HepG2 (cell line): Measurements from ENCODE around the gene SBDS. TPM values are rescaled to one million over a fixed set of nuclear protein-coding genes. Genes with fewer than 3 reads are reported as not detected.
A peak's percentile ranks its signal among the peaks of the same experiment; 100 is the strongest.
"Not testable (repeated sequence)": the region's sequence is repeated elsewhere in the genome, so short reads cannot be mapped to it uniquely, and the experiment has no call there.

ENCODE experiments used
- ATAC-seq: fragments of 200-7000 bp; cut with Tn5 transposase; 3 replicates; pipeline ENCODE4 v1.9.1; 2020; ENCODE audit warnings: mild to moderate bottlenecking, moderate library complexity
- BruUV-seq: library from RNA; stranded (reverse); fragments of 400-500 nt; replicated peaks from 2 replicates; lab custom pipeline; 2021; lab: Mats Ljungman, UMichigan
- CTCF ChIA-PET: fragments of 300-600 bp; formaldehyde crosslinking; extraction: SDS; loops from one replicate; lab custom pipeline; 2021; ENCODE audit warnings: low total read pairs, inconsistent platforms, low intra/inter-chr PET ratio; lab: Yijun Ruan, JAX
- POLR2A ChIA-PET: fragments of 350-600 bp; sonication (Branson Sonifier 250); formaldehyde crosslinking; loops from one replicate; lab custom pipeline; 2020; ENCODE audit warnings: antibody characterized with exemption, inconsistent platforms; lab: Yijun Ruan, JAX
- DNase-seq: peaks from one replicate; pipeline ENCODE4 v3.0.0-alpha.2; 2015; ENCODE audit warnings: low spot score
- FAIRE-seq: peaks from 3 replicates; lab custom pipeline; 2011; peaks lifted over from hg19 to GRCh38; lab: Jason Lieb, UNC
- H2AFZ ChIP-seq: one replicate; pipeline ENCODE4 v1.6.1; 2011; ENCODE audit warnings: low read length, inconsistent platforms
- H3K27ac ChIP-seq: fragments of 300-600 bp; 3 replicates; pipeline ENCODE4 v1.8.0; 2011; ENCODE audit warnings: mixed run types, mild to moderate bottlenecking, mixed read lengths, low read length, inconsistent platforms; ENCODE audit not compliant: insufficient read depth; ENCODE audit errors: extremely low read length
- H3K27me3 ChIP-seq, 2 experiments: fragments of 200-600 bp in 1 of 2; 2 replicates in 1 of 2; 3 replicates in 1 of 2; pipeline versions ENCODE4 v1.6.0 to v1.8.0; 2011; ENCODE audit warnings: low read length in 2 of 2, mild to moderate bottlenecking in 2 of 2, moderate library complexity in 2 of 2, inconsistent platforms in 1 of 2; ENCODE audit not compliant: insufficient read depth in 2 of 2, control insufficient read depth in 1 of 2
- H3K36me3 ChIP-seq, 2 experiments: fragments of 200-600 bp in 1 of 2; replicated peaks in 1 of 2; 2 replicates in 1 of 2; 3 replicates in 1 of 2; pipeline versions ENCODE4 v1.5.1 to v1.8.0; 2011; ENCODE audit warnings: low read length in 2 of 2, inconsistent platforms in 1 of 2; ENCODE audit not compliant: insufficient read depth in 2 of 2, control insufficient read depth in 1 of 2
- H3K4me1 ChIP-seq: 2 replicates; pipeline ENCODE4 v1.5.1; 2012; ENCODE audit warnings: low read length, inconsistent platforms; ENCODE audit not compliant: insufficient read depth
- H3K4me2 ChIP-seq: 2 replicates; pipeline ENCODE4 v1.6.0; 2011; ENCODE audit warnings: low read depth, low read length, inconsistent platforms
- H3K4me3 ChIP-seq, 3 experiments: fragments of 200-600 bp in 1 of 3; sonication (generic), shearing (Covaris generic) in 1 of 3; replicated peaks in 1 of 3; 2 replicates each; pipeline ENCODE4 v1.5.1; 2011 to 2016; ENCODE audit warnings: low read length in 3 of 3, inconsistent platforms in 2 of 3, low read depth in 2 of 3, mild to moderate bottlenecking in 2 of 3, control low read depth in 1 of 3, mixed read lengths in 1 of 3; ENCODE audit not compliant: insufficient read depth in 1 of 3
- H3K79me2 ChIP-seq: one replicate; pipeline ENCODE4 v1.6.1; 2011; ENCODE audit warnings: low read length, inconsistent platforms; ENCODE audit not compliant: insufficient read depth
- H3K9ac ChIP-seq: 2 replicates; pipeline ENCODE4 v1.6.0; 2011; ENCODE audit warnings: mild to moderate bottlenecking, low read depth, low read length, inconsistent platforms; ENCODE audit not compliant: insufficient read depth
- H3K9me3 ChIP-seq: 2 replicates; pipeline ENCODE4 v1.5.1; 2012; ENCODE audit warnings: mild to moderate bottlenecking, low read length
- H4K20me1 ChIP-seq: 2 replicates; pipeline ENCODE4 v1.6.0; 2011; ENCODE audit warnings: inconsistent platforms, mild to moderate bottlenecking, low read length, moderate library complexity; ENCODE audit not compliant: insufficient read depth
- ATF4 ChIP-seq, 2 experiments: fragments of 450-650 bp in 1 of 2; sonication (generic) in 1 of 2; formaldehyde crosslinking; IDR thresholded peaks; 2 replicates each; pipeline versions ENCODE4 v1.5.0 to v1.8.0; 2020 to 2022; ENCODE audit warnings: mild to moderate bottlenecking in 1 of 2, missing genetic modification reagents in 1 of 2
- ATF7 ChIP-seq, 2 experiments: fragments of 450-650 bp in 1 of 2; sonication (generic) in 1 of 2; formaldehyde crosslinking in 1 of 2; IDR thresholded peaks; 2 replicates each; pipeline versions ENCODE4 v1.4.0 to v1.6.1; 2016 to 2020; ENCODE audit warnings: antibody characterized with exemption in 1 of 2, mild to moderate bottlenecking in 1 of 2, missing genetic modification reagents in 1 of 2
- CREB1 ChIP-seq, 2 experiments: fragments of 450-650 bp in 1 of 2; IDR thresholded peaks; 2 replicates each; pipeline ENCODE4 v1.6.1; 2016 to 2017; ENCODE audit warnings: control low read depth in 1 of 2, mild to moderate bottlenecking in 1 of 2, missing compliant biosample characterization in 1 of 2, missing genetic modification characterization in 1 of 2
- CREM ChIP-seq, 2 experiments: sonication (generic) in 1 of 2; formaldehyde crosslinking in 1 of 2; IDR thresholded peaks; 2 replicates each; pipeline versions ENCODE4 v1.4.0 to v1.6.1; 2016 to 2020; ENCODE audit warnings: antibody characterized with exemption in 1 of 2, mild to moderate bottlenecking in 1 of 2, missing genetic modification reagents in 1 of 2
- GATAD2A ChIP-seq: IDR thresholded peaks from 2 replicates; pipeline ENCODE4 v1.6.1; 2016
- GZF1 ChIP-seq: sonication (generic); formaldehyde crosslinking; IDR thresholded peaks from 2 replicates; pipeline ENCODE4 v1.5.1; 2020; ENCODE audit warnings: mild to moderate bottlenecking, missing genetic modification reagents
- NONO ChIP-seq, 2 experiments: fragments of 450-650 bp in 1 of 2; sonication (generic) in 1 of 2; formaldehyde crosslinking in 1 of 2; IDR thresholded peaks in 1 of 2; conservative IDR thresholded peaks in 1 of 2; 2 replicates each; pipeline versions ENCODE4 v1.6.1 to v1.8.0; 2017 to 2022; ENCODE audit warnings: mild to moderate bottlenecking in 1 of 2, missing genetic modification reagents in 1 of 2, moderate library complexity in 1 of 2
- SAP130 ChIP-seq: IDR thresholded peaks from 2 replicates; pipeline ENCODE4 v1.6.1; 2016; ENCODE audit warnings: low read depth
- TARDBP ChIP-seq: sonication (generic); formaldehyde crosslinking; IDR thresholded peaks from 2 replicates; pipeline ENCODE4 v1.8.0; 2022; ENCODE audit warnings: mild to moderate bottlenecking, missing genetic modification reagents
- TFAP4 ChIP-seq: sonication (generic); IDR thresholded peaks from 2 replicates; pipeline ENCODE4 v1.6.1; 2016; ENCODE audit warnings: low read depth, borderline replicate concordance
- ZBTB33 ChIP-seq: sonication (generic); formaldehyde crosslinking; IDR thresholded peaks from 2 replicates; pipeline ENCODE4 v1.4.0; 2020; ENCODE audit warnings: missing genetic modification reagents
- ZNF646 ChIP-seq: sonication (generic); formaldehyde crosslinking; IDR thresholded peaks from 2 replicates; pipeline ENCODE4 v1.9.0; 2021; ENCODE audit warnings: mild to moderate bottlenecking, missing genetic modification reagents
- WGBS: methylation state at CpG from one replicate; pipeline ENCODE4 v1.1.6; 2017; ENCODE audit warnings: low lambda C conversion rate; 5-methylcytosine and 5-hydroxymethylcytosine counted together
- in situ Hi-C: cut with HindIII; loops from 2 replicates; pipeline ENCODE4 v1.10.0; 2017; ENCODE audit warnings: low pct_unique_long_range_greater_than_20kb; ENCODE audit not compliant: extremely low pct_ligation_motif_present
- intact Hi-C: fragments of 100-400 bp; cut with micrococcal nuclease; formaldehyde crosslinking; loops from one replicate; pipeline ENCODE4 v1.10.0; 2022; ENCODE audit not compliant: unreplicated experiment
- polyA plus RNA-seq, 8 experiments: library from polyadenylated mRNA; depleted of rRNA in 3 of 8; stranded (reverse) in 7 of 8; unstranded in 1 of 8; fragments of >200 nt; fragmentation: Illumina TruSeq in 4 of 8; extraction: Trizol in 4 of 8; gene quantifications; 2 replicates each; pipeline versions ENCODE4 v1.2.1 to v1.2.3, GENCODE V29; 2011 to 2016; ENCODE audit warnings: low read depth in 4 of 8, missing spikeins in 1 of 8, mixed read lengths in 1 of 8; ENCODE audit not compliant: insufficient read depth in 1 of 8
- total RNA-seq, 5 experiments: library from RNA; depleted of rRNA; stranded (reverse); fragments of >200 nt; fragmentation: Illumina TruSeq; extraction: Trizol; gene quantifications; 2 replicates each; pipeline ENCODE4 v1.2.3, GENCODE V29; 2016; ENCODE audit warnings: low read depth in 1 of 5

Gene SBDS
- total and polyA plus RNA-seq, 2 of the 13 experiments (the other 11 are each of a cell fraction or from before 2014, with no cell fraction given), result 39.1 to 79.3 TPM

- WGBS, result 1% methylated on average over 9 of the region's 9 CpGs
- H4K20me1 ChIP-seq; H3K9me3 ChIP-seq; H3K4me1 ChIP-seq; H3K27me3 ChIP-seq; H3K79me2 ChIP-seq; intact Hi-C loops; H2AFZ ChIP-seq; CTCF ChIA-PET; H3K36me3 ChIP-seq; TF ChIP-seq CREM (CRISPR knock-in tag; IDR thresholded peaks at IDR 0.05); ATF7 (CRISPR knock-in tag; IDR thresholded peaks at IDR 0.05); CREB1 (CRISPR knock-in tag; IDR thresholded peaks at IDR 0.05); NONO (IDR thresholded peaks at IDR 0.05): not testable (repeated sequence)
- Histone ChIP-seq H3K4me2 (peak overlapping the region; percentile 67), H3K9ac (peak overlapping the region; percentile 90), H3K4me3 (peak overlapping the region; percentile 62 to 83 (median 76); a peak in 5 of 6 replicates), H3K27ac (peak overlapping the region; percentile 89)
- TSS peak; percentile 73 for BruUV-seq
- in situ Hi-C loops, result loop anchor here (25.0 kb wide), 1 partner anchor 157 kb away; no protein-coding TSS in a partner anchor
- DNase-seq (peak; percentile 73), ATAC-seq (peak; percentile 72), FAIRE-seq (peak; percentile 85)
- POLR2A ChIA-PET, result interaction anchor here (1.5 to 3.0 kb wide), 3 partner anchors 74 to 307 kb away, joined by 6 to 44 read pairs (median 13); partner anchors contain the start of gene TMEM248
- TF ChIP-seq CREM (IDR thresholded peaks at IDR 0.05) (peak; percentile 25; the same call in 1 of the 2 replicates), ATF7 (IDR thresholded peaks at IDR 0.05) (0 out of 2 replicates have a peak, but pooled peaks have one; percentile 15), ZNF646 (0 out of 2 replicates have a peak, but pooled peaks have one; percentile 38), CREB1 (IDR thresholded peaks at IDR 0.05) (peak; percentile 81), TARDBP (peak; percentile 55; the same call in 1 of the 2 replicates), SAP130 (CRISPR knock-in tag) (peak; percentile 52; the same call in 1 of the 2 replicates), NONO (CRISPR knock-in tag; conservative IDR thresholded peaks at IDR 0.05) (peak; percentile 46; the same call in 1 of the 2 replicates), GATAD2A (CRISPR knock-in tag) (peak; percentile 48; the same call in 1 of the 2 replicates), TFAP4 (peak; percentile 79; the same call in 1 of the 2 replicates), ATF4 (CRISPR knock-in tag; IDR thresholded peaks at IDR 0.05) (0 out of 4 replicates have a peak, but pooled peaks of 1 of the 2 experiments have one; percentile 17), ZBTB33 (CRISPR knock-in tag) (0 out of 2 replicates have a peak, but pooled peaks have one; percentile 21), GZF1 (CRISPR knock-in tag) (peak; percentile 98)
Measured at GRCh38 chr7:66994691-66995049, 716 bp downstream of the SBDS start.
